HepG2 (cell line): Measurements from ENCODE around the gene CCDC57. TPM values are rescaled to one million over a fixed set of nuclear protein-coding genes. Genes with fewer than 3 reads are reported as not detected.
A peak's percentile ranks its signal among the peaks of the same experiment; 100 is the strongest.

Experiments used
- PPARG ChIP-seq: conservative IDR thresholded peaks from 2 replicates; pipeline ENCODE4 v1.6.1; 2016; ENCODE audit warnings: missing biosample characterization, missing genetic modification reagents
- RAD51 ChIP-seq: fragments of 450-650 bp; IDR thresholded peaks from 2 replicates; pipeline ENCODE4 v1.6.1; 2016; ENCODE audit warnings: borderline replicate concordance
- THAP9 ChIP-seq: sonication (generic); formaldehyde crosslinking; IDR thresholded peaks from 2 replicates; pipeline ENCODE4; 2020; ENCODE audit warnings: missing genetic modification reagents, mild to moderate bottlenecking, borderline replicate concordance
- U2AF2 ChIP-seq: fragments of 200-400 bp; formaldehyde crosslinking; IDR thresholded peaks from 2 replicates; pipeline ENCODE4 v1.6.1; 2017; ENCODE audit warnings: low read depth, mild to moderate bottlenecking, low read length
- ZBTB37 ChIP-seq: sonication (generic); formaldehyde crosslinking; IDR thresholded peaks from 2 replicates; pipeline ENCODE4 v1.4.0; 2020; ENCODE audit warnings: mild to moderate bottlenecking, missing genetic modification reagents
- ZFP36 ChIP-seq: fragments of 150-350 bp; IDR thresholded peaks from 2 replicates; pipeline ENCODE4 v1.6.1; 2018; ENCODE audit warnings: borderline replicate concordance, low read length, low read depth; ENCODE audit not compliant: partially characterized antibody
- ZMAT3 ChIP-seq: sonication (generic); formaldehyde crosslinking; conservative IDR thresholded peaks from 2 replicates; pipeline ENCODE4 v1.7.0; 2021; ENCODE audit warnings: missing genetic modification reagents
- ZMYM4 ChIP-seq: sonication (generic); formaldehyde crosslinking; IDR thresholded peaks from 2 replicates; pipeline ENCODE4 v1.8.1; 2023; ENCODE audit warnings: mild to moderate bottlenecking, missing genetic modification reagents
- ZNF260 ChIP-seq: sonication (generic); formaldehyde crosslinking; IDR thresholded peaks from 2 replicates; pipeline ENCODE4 v1.4.0; 2020; ENCODE audit warnings: missing genetic modification reagents, low read depth, mild to moderate bottlenecking, borderline replicate concordance
- ZNF556 ChIP-seq: sonication (generic); formaldehyde crosslinking; IDR thresholded peaks from 2 replicates; pipeline ENCODE4 v1.4.0; 2020; ENCODE audit warnings: mild to moderate bottlenecking, missing genetic modification reagents, borderline replicate concordance
- ZNF570 ChIP-seq: sonication (generic); formaldehyde crosslinking; IDR thresholded peaks from 2 replicates; pipeline ENCODE4 v1.4.0; 2020; ENCODE audit warnings: mild to moderate bottlenecking, missing genetic modification reagents, borderline replicate concordance
- ZNF598 ChIP-seq: sonication (generic); formaldehyde crosslinking; IDR thresholded peaks from 2 replicates; pipeline ENCODE4 v1.5.1; 2020; ENCODE audit warnings: mild to moderate bottlenecking, missing genetic modification reagents, borderline replicate concordance
- ZNF891 ChIP-seq: sonication (generic); formaldehyde crosslinking; IDR thresholded peaks from 2 replicates; pipeline ENCODE4 v1.5.0; 2020; ENCODE audit warnings: mild to moderate bottlenecking, missing genetic modification reagents
- polyA plus RNA-seq, 8 experiments: library from polyadenylated mRNA; depleted of rRNA in 3 of 8; stranded (reverse) in 7 of 8; unstranded in 1 of 8; fragments of >200 nt; fragmentation: Illumina TruSeq in 4 of 8; extraction: Trizol in 4 of 8; gene quantifications; 2 replicates each; pipeline versions ENCODE4 v1.2.1 to v1.2.3, GENCODE V29; 2011 to 2016; ENCODE audit warnings: low read depth in 4 of 8, missing spikeins in 1 of 8, mixed read lengths in 1 of 8; ENCODE audit not compliant: insufficient read depth in 1 of 8
- total RNA-seq, 5 experiments: library from RNA; depleted of rRNA; stranded (reverse); fragments of >200 nt; fragmentation: Illumina TruSeq; extraction: Trizol; gene quantifications; 2 replicates each; pipeline ENCODE4 v1.2.3, GENCODE V29; 2016; ENCODE audit warnings: low read depth in 1 of 5
- TF ChIP-seq, protein P1 (sequence below): sonication (generic); formaldehyde crosslinking; IDR thresholded peaks from 2 replicates; pipeline ENCODE4 v1.4.0; 2020; ENCODE audit warnings: missing genetic modification reagents
- TF ChIP-seq, protein P2 (sequence below): sonication (generic); formaldehyde crosslinking; conservative IDR thresholded peaks from 2 replicates; pipeline ENCODE4 v1.4.0; 2020; ENCODE audit warnings: missing genetic modification reagents
- TF ChIP-seq, protein P3 (sequence below): sonication (generic); formaldehyde crosslinking; IDR thresholded peaks from 2 replicates; pipeline ENCODE4 v1.5.0; 2020; ENCODE audit warnings: mild to moderate bottlenecking, missing genetic modification reagents

Gene CCDC57
- total and polyA plus RNA-seq, 2 of the 13 experiments (the other 11 are each of a cell fraction or from before 2014, with no cell fraction given) = 59.3 to 59.9 TPM

DNA sequence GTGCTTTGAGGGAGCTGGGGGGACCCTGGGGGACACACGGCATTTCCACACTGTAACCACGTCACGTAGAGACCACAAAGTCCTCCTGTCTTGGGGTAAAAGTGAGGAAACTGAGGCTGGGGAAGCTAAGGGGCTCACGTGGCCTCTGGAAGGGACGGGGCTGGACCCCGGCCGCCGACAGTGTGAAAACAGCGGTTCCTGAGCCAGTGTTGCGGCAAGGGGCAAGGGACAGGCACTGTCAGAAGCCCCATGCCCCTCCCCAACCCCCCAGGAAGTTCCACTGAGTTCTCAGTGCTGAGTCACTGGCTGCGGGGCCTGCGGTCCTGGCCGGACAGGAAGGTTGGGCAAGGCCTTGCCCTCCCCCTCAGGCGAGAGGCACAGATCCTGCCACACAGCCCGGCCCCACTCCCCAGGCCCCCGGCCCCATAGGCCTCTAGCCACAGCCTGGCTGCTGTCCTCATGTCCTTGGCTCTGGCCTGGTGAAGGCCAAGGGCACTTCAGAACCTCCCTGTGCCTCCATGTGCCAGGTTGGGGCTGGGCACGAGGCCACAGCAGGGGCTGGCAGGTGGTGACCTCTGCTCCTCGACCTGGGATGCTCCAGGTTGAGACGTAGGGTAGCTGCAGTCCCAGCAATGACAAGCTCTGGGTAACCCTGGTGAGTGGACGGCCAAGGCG is 5.0 kb upstream of the CCDC57 start (continued):
- TF ChIP-seq ZNF891 (CRISPR knock-in tag) (no peak), PPARG (0 out of 2 replicates have a peak, but pooled peaks have one; percentile 48), U2AF2 (no peak), ZMAT3 (peak; percentile 68; the same call in 1 of the 2 replicates), ZNF260 (no peak), ZNF598 (no peak), ZMYM4 (no peak), ZNF556 (no peak), ZBTB37 (CRISPR knock-in tag) (peak; percentile 40; the same call in 1 of the 2 replicates), ZFP36 (no peak), ZNF570 (no peak; the same call in 1 of the 2 replicates), THAP9 (CRISPR knock-in tag) (peak; percentile 43), RAD51 (no peak)
- TF ChIP-seq, protein P1, sequence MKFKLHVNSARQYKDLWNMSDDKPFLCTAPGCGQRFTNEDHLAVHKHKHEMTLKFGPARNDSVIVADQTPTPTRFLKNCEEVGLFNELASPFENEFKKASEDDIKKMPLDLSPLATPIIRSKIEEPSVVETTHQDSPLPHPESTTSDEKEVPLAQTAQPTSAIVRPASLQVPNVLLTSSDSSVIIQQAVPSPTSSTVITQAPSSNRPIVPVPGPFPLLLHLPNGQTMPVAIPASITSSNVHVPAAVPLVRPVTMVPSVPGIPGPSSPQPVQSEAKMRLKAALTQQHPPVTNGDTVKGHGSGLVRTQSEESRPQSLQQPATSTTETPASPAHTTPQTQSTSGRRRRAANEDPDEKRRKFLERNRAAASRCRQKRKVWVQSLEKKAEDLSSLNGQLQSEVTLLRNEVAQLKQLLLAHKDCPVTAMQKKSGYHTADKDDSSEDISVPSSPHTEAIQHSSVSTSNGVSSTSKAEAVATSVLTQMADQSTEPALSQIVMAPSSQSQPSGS = peak; percentile 22; the same call in 1 of the 2 replicates
- TF ChIP-seq, protein P2, sequence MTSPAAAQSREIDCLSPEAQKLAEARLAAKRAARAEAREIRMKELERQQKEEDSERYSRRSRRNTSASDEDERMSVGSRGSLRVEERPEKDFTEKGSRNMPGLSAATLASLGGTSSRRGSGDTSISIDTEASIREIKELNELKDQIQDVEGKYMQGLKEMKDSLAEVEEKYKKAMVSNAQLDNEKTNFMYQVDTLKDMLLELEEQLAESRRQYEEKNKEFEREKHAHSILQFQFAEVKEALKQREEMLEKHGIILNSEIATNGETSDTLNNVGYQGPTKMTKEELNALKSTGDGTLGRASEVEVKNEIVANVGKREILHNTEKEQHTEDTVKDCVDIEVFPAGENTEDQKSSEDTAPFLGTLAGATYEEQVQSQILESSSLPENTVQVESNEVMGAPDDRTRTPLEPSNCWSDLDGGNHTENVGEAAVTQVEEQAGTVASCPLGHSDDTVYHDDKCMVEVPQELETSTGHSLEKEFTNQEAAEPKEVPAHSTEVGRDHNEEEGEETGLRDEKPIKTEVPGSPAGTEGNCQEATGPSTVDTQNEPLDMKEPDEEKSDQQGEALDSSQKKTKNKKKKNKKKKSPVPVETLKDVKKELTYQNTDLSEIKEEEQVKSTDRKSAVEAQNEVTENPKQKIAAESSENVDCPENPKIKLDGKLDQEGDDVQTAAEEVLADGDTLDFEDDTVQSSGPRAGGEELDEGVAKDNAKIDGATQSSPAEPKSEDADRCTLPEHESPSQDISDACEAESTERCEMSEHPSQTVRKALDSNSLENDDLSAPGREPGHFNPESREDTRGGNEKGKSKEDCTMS = no peak
- TF ChIP-seq, protein P3, sequence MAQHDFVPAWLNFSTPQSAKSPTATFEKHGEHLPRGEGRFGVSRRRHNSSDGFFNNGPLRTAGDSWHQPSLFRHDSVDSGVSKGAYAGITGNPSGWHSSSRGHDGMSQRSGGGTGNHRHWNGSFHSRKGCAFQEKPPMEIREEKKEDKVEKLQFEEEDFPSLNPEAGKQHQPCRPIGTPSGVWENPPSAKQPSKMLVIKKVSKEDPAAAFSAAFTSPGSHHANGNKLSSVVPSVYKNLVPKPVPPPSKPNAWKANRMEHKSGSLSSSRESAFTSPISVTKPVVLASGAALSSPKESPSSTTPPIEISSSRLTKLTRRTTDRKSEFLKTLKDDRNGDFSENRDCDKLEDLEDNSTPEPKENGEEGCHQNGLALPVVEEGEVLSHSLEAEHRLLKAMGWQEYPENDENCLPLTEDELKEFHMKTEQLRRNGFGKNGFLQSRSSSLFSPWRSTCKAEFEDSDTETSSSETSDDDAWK (CRISPR knock-in tag) = no peak
